ENCODE results near the gene DLGAP1. TPM values are rescaled to one million over a fixed set of nuclear protein-coding genes. Genes with fewer than 3 reads are reported as not detected.

The DLGAP1 gene
- polyA plus RNA-seq, 1 experiment, result 0.09 TPM

GRCh38 chr18:4246374-4246773 is 208.7 kb downstream of the DLGAP1 start:
- no peak for TF ChIP-seq CTCF (IDR thresholded peaks at IDR 0.05; ENCODE audit: low read depth, low read length)
- DNase-seq (ENCODE audit: low read depth, low spot score), result no peak
- CTCF ChIA-PET, result no interaction called here
- H3K27me3 ChIP-seq (ENCODE audit: control insufficient read depth, insufficient read depth, low read length), result no peaks in the 10 kb centered on the region
- H3K4me3 ChIP-seq (ENCODE audit: low read depth, low read length), result no peak overlapping the region
- H3K27ac ChIP-seq (ENCODE audit: low read depth, low read length), result no peak overlapping the region
- POLR2A ChIA-PET, result no interaction called here
- peaks cover 10% of the 10 kb centered on the region for H3K9me3 ChIP-seq (ENCODE audit: control insufficient read depth, insufficient read depth, low read length)

- no peak for TF ChIP-seq CTCF (IDR thresholded peaks at IDR 0.05; ENCODE audit: low read depth, low read length)
- H3K27ac ChIP-seq (ENCODE audit: low read depth, low read length), result no peak overlapping the region
- CTCF ChIA-PET, result no interaction called here
- peaks cover 10% of the 10 kb centered on the region for H3K9me3 ChIP-seq (ENCODE audit: control insufficient read depth, insufficient read depth, low read length)
- POLR2A ChIA-PET, result no interaction called here
- no peak for DNase-seq (ENCODE audit: low read depth, low spot score)
- no peaks in the 10 kb centered on the region for H3K27me3 ChIP-seq (ENCODE audit: control insufficient read depth, insufficient read depth, low read length)
- no peak overlapping the region for H3K4me3 ChIP-seq (ENCODE audit: low read depth, low read length)
Observed at GRCh38 chr18:4245456-4245855, 209.7 kb downstream of the DLGAP1 start.

- H3K27me3 ChIP-seq (ENCODE audit: control insufficient read depth, insufficient read depth, low read length), result no peaks in the 10 kb centered on the region
- H3K9me3 ChIP-seq (ENCODE audit: control insufficient read depth, insufficient read depth, low read length), result peaks cover 3% of the 10 kb centered on the region; the same call in 1 of the 2 replicates
- ChIA-PET CTCF (no interaction called here), POLR2A (no interaction called here)
- DNase-seq (ENCODE audit: low read depth, low spot score), result no peak
- no peak overlapping the region for H3K4me3 ChIP-seq (ENCODE audit: low read depth, low read length)
- no peak for TF ChIP-seq CTCF (IDR thresholded peaks at IDR 0.05; ENCODE audit: low read depth, low read length)
- no peak overlapping the region for H3K27ac ChIP-seq (ENCODE audit: low read depth, low read length)
Observed at GRCh38 chr18:4242431-4243161, 212.5 kb downstream of the DLGAP1 start.

GRCh38 chr18:4241090-4241617 is 214.0 kb downstream of the DLGAP1 start:
- TF ChIP-seq CTCF (IDR thresholded peaks at IDR 0.05; ENCODE audit: low read depth, low read length), result no peak

GRCh38 chr18:4238966-4239365 is 216.1 kb downstream of the DLGAP1 start:
- no peak for TF ChIP-seq CTCF (IDR thresholded peaks at IDR 0.05; ENCODE audit: low read depth, low read length)
- peaks cover 3% of the 10 kb centered on the region; the same call in 1 of the 2 replicates for H3K9me3 ChIP-seq (ENCODE audit: control insufficient read depth, insufficient read depth, low read length)
- CTCF ChIA-PET, result no interaction called here
- no peak overlapping the region for H3K27ac ChIP-seq (ENCODE audit: low read depth, low read length)
- H3K27me3 ChIP-seq (ENCODE audit: control insufficient read depth, insufficient read depth, low read length), result no peaks in the 10 kb centered on the region
- DNase-seq (ENCODE audit: low read depth, low spot score), result no peak
- POLR2A ChIA-PET, result no interaction called here
- H3K4me3 ChIP-seq (ENCODE audit: low read depth, low read length), result no peak overlapping the region

More at GRCh38 chr18:4241090-4241617, 214.0 kb downstream of the DLGAP1 start:
- no peak overlapping the region for H3K27ac ChIP-seq (ENCODE audit: low read depth, low read length)
- DNase-seq (ENCODE audit: low read depth, low spot score), result no peak
- ChIA-PET POLR2A (no interaction called here), CTCF (no interaction called here)
- no peak overlapping the region for H3K4me3 ChIP-seq (ENCODE audit: low read depth, low read length)
- no peaks in the 10 kb centered on the region; the same call in 1 of the 2 replicates for H3K9me3 ChIP-seq (ENCODE audit: control insufficient read depth, insufficient read depth, low read length)
- no peaks in the 10 kb centered on the region for H3K27me3 ChIP-seq (ENCODE audit: control insufficient read depth, insufficient read depth, low read length)

All from AG04450 (cell line).